Panc1 (cell line): ENCODE results near the gene FOCAD.

Source experiments
- CTCF ChIP-seq: fragments of 450-650 bp; IDR thresholded peaks from 2 replicates; pipeline ENCODE4 v1.5.1; 2017; ENCODE audit warnings: mild to moderate bottlenecking
- POLR2AphosphoS5 ChIP-seq: IDR thresholded peaks from 2 replicates; pipeline ENCODE4 v1.6.1; 2012; ENCODE audit warnings: mild to moderate bottlenecking, low read depth, low read length, moderate library complexity
- REST ChIP-seq, 2 experiments: IDR thresholded peaks; 2 replicates each; pipeline ENCODE4 v1.6.1; 2011 to 2012; ENCODE audit warnings: low read depth in 2 of 2, control low read depth in 1 of 2, low read length in 1 of 2, mild to moderate bottlenecking in 1 of 2, moderate library complexity in 1 of 2; ENCODE audit not compliant: insufficient read depth in 1 of 2
- TCF7L2 ChIP-seq: IDR thresholded peaks from 2 replicates; pipeline ENCODE4 v1.6.1; 2011; ENCODE audit warnings: mild to moderate bottlenecking, low read depth, low read length, inconsistent platforms

- TF ChIP-seq POLR2AphosphoS5, result no peak
- no peak for TF ChIP-seq CTCF
- TF ChIP-seq TCF7L2, result no peak
- no peak for TF ChIP-seq REST (IDR thresholded peaks at IDR 0.05; ENCODE audit: insufficient read depth in 1 of 2, low read depth in 2 of 2, low read length in 1 of 2)
These were observed 29.1 kb downstream of the FOCAD start for GRCh38 chr9:20713172-20713571.
